Hindlimb muscle (tissue), 1 donor: ENCODE results near the gene MAD1L1. TPM values are rescaled to one million over a fixed set of nuclear protein-coding genes. Genes with fewer than 3 reads are reported as not detected.

Experiments used
- polyA plus RNA-seq: library from polyadenylated mRNA; unstranded; fragments of 120-200 nt; gene quantifications from one replicate; pipeline ENCODE4 v1.2.1, GENCODE V29; 2013; ENCODE audit not compliant: insufficient read length

The MAD1L1 gene
- polyA plus RNA-seq, 1 donor, result 27.6 TPM

Other genes with a start within 250 kb of the MAD1L1 start
- gene MRM2, start 9.3 kb upstream of the MAD1L1 start, polyA plus RNA-seq, result 24.9 TPM
- gene NUDT1, start 9.3 kb upstream of the MAD1L1 start, polyA plus RNA-seq, result 17.4 TPM
- gene SNX8, start 81.5 kb upstream of the MAD1L1 start, polyA plus RNA-seq, result 29.4 TPM
- 110 TPM for gene EIF3B, start 121.9 kb upstream of the MAD1L1 start, polyA plus RNA-seq
- 10.9 TPM for gene CHST12, start 170.7 kb upstream of the MAD1L1 start, polyA plus RNA-seq
- gene GRIFIN, start 243.5 kb upstream of the MAD1L1 start, polyA plus RNA-seq, result not detected